Endodermal cell (in vitro differentiated cells): ENCODE data around the gene KDM2A. TPM values are rescaled to one million over a fixed set of nuclear protein-coding genes. Genes with fewer than 3 reads are reported as not detected.

Source experiments
- DNase-seq: peaks from one replicate; pipeline ENCODE4 v3.0.0-alpha.2; 2017
- H3K27ac ChIP-seq: 2 replicates; pipeline ENCODE4 v1.5.1; 2013; ENCODE audit warnings: mild to moderate bottlenecking, low read depth, low read length, moderate library complexity
- H3K27me3 ChIP-seq: 2 replicates; pipeline ENCODE4 v1.6.1; 2013; ENCODE audit warnings: mild to moderate bottlenecking, low read length, moderate library complexity; ENCODE audit not compliant: insufficient read depth, control insufficient read depth, poor library complexity, severe bottlenecking
- H3K36me3 ChIP-seq: 2 replicates; pipeline ENCODE4 v1.7.0; 2013; ENCODE audit warnings: mild to moderate bottlenecking, low read length, moderate library complexity; ENCODE audit not compliant: control insufficient read depth, insufficient read depth
- H3K4me1 ChIP-seq: one replicate; pipeline ENCODE4 v1.7.0; 2013; ENCODE audit warnings: low read length; ENCODE audit not compliant: control insufficient read depth, insufficient read depth
- H3K4me3 ChIP-seq: 2 replicates; pipeline ENCODE4 v1.5.1; 2013; ENCODE audit warnings: mild to moderate bottlenecking, low read length, moderate library complexity
- H3K9ac ChIP-seq: 2 replicates; pipeline ENCODE4 v1.6.1; 2013; ENCODE audit warnings: mild to moderate bottlenecking, low read length, moderate library complexity; ENCODE audit not compliant: poor library complexity, severe bottlenecking; ENCODE audit errors: extremely low read depth
- H3K9me3 ChIP-seq: 2 replicates; pipeline ENCODE4 v1.6.1; 2013; ENCODE audit warnings: mild to moderate bottlenecking, low read length, moderate library complexity; ENCODE audit not compliant: control insufficient read depth
- H3K27ac Mint-ChIP-seq: 2 replicates; pipeline ENCODE4 v1.8.0; 2020; ENCODE audit warnings: mixed read lengths
- H3K27me3 Mint-ChIP-seq: 2 replicates; pipeline ENCODE4 v1.8.0; 2021; ENCODE audit warnings: mild to moderate bottlenecking, mixed read lengths; ENCODE audit not compliant: insufficient read depth
- H3K36me3 Mint-ChIP-seq: 2 replicates; pipeline ENCODE4 v1.8.0; 2020; ENCODE audit warnings: low read depth, mixed read lengths
- H3K4me1 Mint-ChIP-seq: 2 replicates; pipeline ENCODE4 v1.8.0; 2020; ENCODE audit warnings: mixed read lengths
- H3K4me3 Mint-ChIP-seq: 2 replicates; pipeline ENCODE4 v1.8.0; 2020; ENCODE audit warnings: mild to moderate bottlenecking, moderate library complexity, mixed read lengths
- H3K9me3 Mint-ChIP-seq: 2 replicates; pipeline ENCODE4 v1.8.0; 2020; ENCODE audit warnings: mild to moderate bottlenecking, mixed read lengths
- WGBS, 2 experiments: methylation state at CpG; one replicate each; pipeline versions ENCODE4 v1.1.5 to v1.1.7; 2013; ENCODE audit warnings: missing lambda C conversion rate in 2 of 2, mixed read lengths in 1 of 2; ENCODE audit not compliant: insufficient coverage in 1 of 2, insufficient read length in 1 of 2; 5-methylcytosine and 5-hydroxymethylcytosine counted together
- total RNA-seq, 2 donors: library from RNA; stranded (reverse); fragmentation: NEBNext Ultra II Directional in 1 of 2; extraction: Animal tissue kit (Norgen Biotek cat#: 25700) in 1 of 2; gene quantifications; 2 replicates in 1 of 2; 3 replicates in 1 of 2; pipeline ENCODE4 v1.2.1, GENCODE V29; 2021
- TF ChIP-seq, protein P1 (sequence below): fragments of 200-600 bp; sonication (generic); conservative IDR thresholded peaks from 2 replicates; pipeline ENCODE4 v1.5.0; 2021; ENCODE audit warnings: antibody characterized with exemption, mild to moderate bottlenecking

The KDM2A gene
- total RNA-seq, 2 donors from 2014 or later = 59.4 to 75.4 TPM

DNA sequence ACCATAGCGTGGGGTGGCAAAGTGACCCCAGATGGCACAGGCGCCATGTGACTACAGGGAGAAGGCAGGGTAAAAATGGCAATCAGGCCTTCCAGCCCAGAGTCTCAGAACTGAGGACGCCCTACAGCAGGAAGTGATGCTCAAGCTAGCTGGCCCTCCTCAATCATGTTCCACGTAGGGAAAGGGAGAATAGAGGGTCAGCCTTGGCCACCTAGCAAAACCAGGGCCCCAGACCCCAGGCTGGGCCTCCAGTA, 169.1 kb downstream of the KDM2A start:
- WGBS, 2 experiments = 59 to 68% methylated on average over 3 to 4 of the region's 4 CpGs
- H3K27ac Mint-ChIP-seq = peak overlapping the region; percentile 91
- peak overlapping the region; percentile 62 for H3K4me3 Mint-ChIP-seq
- Histone ChIP-seq H3K27me3 (no peaks in the 10 kb centered on the region), H3K4me3 (peak overlapping the region; percentile 82), H3K36me3 (peaks cover 29% of the 10 kb centered on the region), H3K4me1 (no peaks in the 10 kb centered on the region), H3K9me3 (peaks cover 6% of the 10 kb centered on the region), H3K9ac (peak overlapping the region; percentile 59), H3K27ac (peak overlapping the region; percentile 89)
- H3K4me1 Mint-ChIP-seq = peaks cover 10% of the 10 kb centered on the region
- H3K9me3 Mint-ChIP-seq = no peaks in the 10 kb centered on the region
- H3K27me3 Mint-ChIP-seq = no peaks in the 10 kb centered on the region
- DNase-seq = no peak
- TF ChIP-seq, protein P1, sequence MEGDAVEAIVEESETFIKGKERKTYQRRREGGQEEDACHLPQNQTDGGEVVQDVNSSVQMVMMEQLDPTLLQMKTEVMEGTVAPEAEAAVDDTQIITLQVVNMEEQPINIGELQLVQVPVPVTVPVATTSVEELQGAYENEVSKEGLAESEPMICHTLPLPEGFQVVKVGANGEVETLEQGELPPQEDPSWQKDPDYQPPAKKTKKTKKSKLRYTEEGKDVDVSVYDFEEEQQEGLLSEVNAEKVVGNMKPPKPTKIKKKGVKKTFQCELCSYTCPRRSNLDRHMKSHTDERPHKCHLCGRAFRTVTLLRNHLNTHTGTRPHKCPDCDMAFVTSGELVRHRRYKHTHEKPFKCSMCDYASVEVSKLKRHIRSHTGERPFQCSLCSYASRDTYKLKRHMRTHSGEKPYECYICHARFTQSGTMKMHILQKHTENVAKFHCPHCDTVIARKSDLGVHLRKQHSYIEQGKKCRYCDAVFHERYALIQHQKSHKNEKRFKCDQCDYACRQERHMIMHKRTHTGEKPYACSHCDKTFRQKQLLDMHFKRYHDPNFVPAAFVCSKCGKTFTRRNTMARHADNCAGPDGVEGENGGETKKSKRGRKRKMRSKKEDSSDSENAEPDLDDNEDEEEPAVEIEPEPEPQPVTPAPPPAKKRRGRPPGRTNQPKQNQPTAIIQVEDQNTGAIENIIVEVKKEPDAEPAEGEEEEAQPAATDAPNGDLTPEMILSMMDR = no peak
- peaks cover 35% of the 10 kb centered on the region for H3K36me3 Mint-ChIP-seq

DNA sequence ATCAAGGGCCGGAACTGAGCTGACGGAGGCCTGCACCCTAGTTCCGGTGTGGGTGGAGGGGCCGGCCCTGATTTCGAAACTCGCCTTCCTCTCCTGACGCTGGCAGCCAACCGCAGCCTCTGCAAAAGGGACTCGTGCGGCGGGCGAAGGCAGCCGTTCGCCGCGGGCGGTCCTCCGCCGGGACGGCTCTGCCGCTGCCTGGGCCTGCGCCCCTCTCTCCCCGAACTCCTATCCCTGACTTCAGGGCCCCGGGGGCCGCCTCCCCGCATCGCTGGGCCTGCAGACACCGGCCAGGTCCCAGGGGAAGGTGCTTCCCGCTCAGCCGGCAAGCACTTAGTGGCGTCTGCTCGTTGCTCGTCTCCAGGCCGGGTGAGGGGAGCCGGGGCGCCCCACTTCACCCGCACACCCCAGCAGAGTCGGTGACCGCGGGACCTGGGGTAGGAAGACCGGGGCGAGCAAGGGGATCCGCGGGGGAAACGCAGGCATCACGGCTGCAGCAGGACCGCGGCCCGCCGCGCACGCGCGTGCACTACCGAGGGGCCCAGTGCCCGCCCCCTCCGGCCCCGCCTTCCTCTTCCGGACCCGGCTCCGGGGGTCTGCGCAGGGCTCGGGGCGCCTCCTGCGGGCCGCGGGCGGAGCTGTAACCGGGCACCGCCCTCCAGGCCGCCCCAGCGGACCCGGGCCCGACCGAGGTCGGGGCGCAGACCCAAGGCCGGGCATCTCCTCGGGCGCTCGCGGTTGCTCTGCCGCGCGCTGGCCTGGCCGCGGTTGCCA, 169.6 kb downstream of the KDM2A start:
- Mint-ChIP-seq H3K9me3 (no peaks in the 10 kb centered on the region), H3K4me1 (peaks cover 10% of the 10 kb centered on the region), H3K27me3 (no peaks in the 10 kb centered on the region), H3K36me3 (peaks cover 33% of the 10 kb centered on the region), H3K27ac (peak overlapping the region; percentile 91), H3K4me3 (peak overlapping the region; percentile 62)
- TF ChIP-seq, protein P1 = peak; percentile 73
- Histone ChIP-seq H3K4me1 (no peaks in the 10 kb centered on the region), H3K9me3 (peaks cover 7% of the 10 kb centered on the region), H3K9ac (peak overlapping the region; percentile 59), H3K36me3 (peaks cover 29% of the 10 kb centered on the region), H3K27me3 (no peaks in the 10 kb centered on the region), H3K27ac (peak overlapping the region; percentile 89), H3K4me3 (peak overlapping the region; percentile 82)
- peak; percentile 94 for DNase-seq
- 0 to 1% methylated on average over 1 to 87 of the region's 87 CpGs for WGBS, 2 experiments

DNA sequence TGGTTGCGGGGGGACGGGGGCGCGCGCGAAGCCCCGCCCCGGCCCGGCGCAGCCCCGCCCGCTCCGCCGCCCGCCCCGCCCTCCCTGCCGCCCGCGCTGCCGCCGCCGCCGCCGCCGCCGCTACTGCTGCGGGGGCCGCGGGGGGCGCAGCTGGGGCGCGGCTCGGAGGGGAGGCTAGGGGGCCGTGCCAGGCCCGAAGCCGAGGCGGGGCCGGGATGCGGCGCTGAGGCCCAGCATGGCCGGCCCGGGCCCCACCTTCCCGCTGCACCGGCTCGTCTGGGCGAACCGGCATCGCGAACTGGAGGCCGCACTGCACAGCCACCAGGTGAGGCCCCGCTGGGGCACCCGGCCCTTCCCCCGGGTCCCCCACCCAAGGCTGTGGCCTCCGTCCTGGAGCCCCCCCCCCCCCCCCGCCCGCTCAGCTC, 170.2 kb downstream of the KDM2A start, which contains the start of gene ANKRD13D:
ANKRD13D (plus strand) TSS at position 78 of the 425 bp plus-strand sequence; CDS start at position 236, 158 bp downstream.
- WGBS, 2 experiments = 0% methylated on average over 55 of the region's 56 CpGs; no CpG with 5 or more reads in 1 of the 2 experiments
- Histone ChIP-seq H3K4me1 (no peaks in the 10 kb centered on the region), H3K9ac (peak within 1 kb of the TSS; percentile 59), H3K27ac (peak within 1 kb of the TSS; percentile 89), H3K27me3 (no peaks in the 10 kb centered on the region), H3K4me3 (peak within 1 kb of the TSS; percentile 86), H3K36me3 (peaks cover 33% of the 10 kb centered on the region), H3K9me3 (peaks cover 13% of the 10 kb centered on the region)
- H3K27me3 Mint-ChIP-seq = no peaks in the 10 kb centered on the region
- peak within 1 kb of the TSS; percentile 91 for H3K27ac Mint-ChIP-seq
- H3K36me3 Mint-ChIP-seq = peaks cover 35% of the 10 kb centered on the region
- DNase-seq = peak; percentile 79
- H3K9me3 Mint-ChIP-seq = peaks cover 3% of the 10 kb centered on the region
- H3K4me3 Mint-ChIP-seq = peak within 1 kb of the TSS; percentile 83
- TF ChIP-seq, protein P1 = no peak
- peaks cover 10% of the 10 kb centered on the region for H3K4me1 Mint-ChIP-seq
